Endodermal cell (in vitro differentiated cells): ENCODE results near the gene GRID1. TPM values are rescaled to one million over a fixed set of nuclear protein-coding genes. Genes with fewer than 3 reads are reported as not detected.

Experiments
- DNase-seq: peaks from one replicate; pipeline ENCODE4 v3.0.0-alpha.2; 2017
- H3K27ac ChIP-seq: 2 replicates; pipeline ENCODE4 v1.5.1; 2013; ENCODE audit warnings: mild to moderate bottlenecking, low read depth, low read length, moderate library complexity
- H3K27me3 ChIP-seq: 2 replicates; pipeline ENCODE4 v1.6.1; 2013; ENCODE audit warnings: mild to moderate bottlenecking, low read length, moderate library complexity; ENCODE audit not compliant: insufficient read depth, control insufficient read depth, poor library complexity, severe bottlenecking
- H3K36me3 ChIP-seq: 2 replicates; pipeline ENCODE4 v1.7.0; 2013; ENCODE audit warnings: mild to moderate bottlenecking, low read length, moderate library complexity; ENCODE audit not compliant: control insufficient read depth, insufficient read depth
- H3K4me1 ChIP-seq: one replicate; pipeline ENCODE4 v1.7.0; 2013; ENCODE audit warnings: low read length; ENCODE audit not compliant: control insufficient read depth, insufficient read depth
- H3K4me3 ChIP-seq: 2 replicates; pipeline ENCODE4 v1.5.1; 2013; ENCODE audit warnings: mild to moderate bottlenecking, low read length, moderate library complexity
- H3K9ac ChIP-seq: 2 replicates; pipeline ENCODE4 v1.6.1; 2013; ENCODE audit warnings: mild to moderate bottlenecking, low read length, moderate library complexity; ENCODE audit not compliant: poor library complexity, severe bottlenecking; ENCODE audit errors: extremely low read depth
- H3K9me3 ChIP-seq: 2 replicates; pipeline ENCODE4 v1.6.1; 2013; ENCODE audit warnings: mild to moderate bottlenecking, low read length, moderate library complexity; ENCODE audit not compliant: control insufficient read depth
- H3K27ac Mint-ChIP-seq: 2 replicates; pipeline ENCODE4 v1.8.0; 2020; ENCODE audit warnings: mixed read lengths
- H3K27me3 Mint-ChIP-seq: 2 replicates; pipeline ENCODE4 v1.8.0; 2021; ENCODE audit warnings: mild to moderate bottlenecking, mixed read lengths; ENCODE audit not compliant: insufficient read depth
- H3K36me3 Mint-ChIP-seq: 2 replicates; pipeline ENCODE4 v1.8.0; 2020; ENCODE audit warnings: low read depth, mixed read lengths
- H3K4me1 Mint-ChIP-seq: 2 replicates; pipeline ENCODE4 v1.8.0; 2020; ENCODE audit warnings: mixed read lengths
- H3K4me3 Mint-ChIP-seq: 2 replicates; pipeline ENCODE4 v1.8.0; 2020; ENCODE audit warnings: mild to moderate bottlenecking, moderate library complexity, mixed read lengths
- H3K9me3 Mint-ChIP-seq: 2 replicates; pipeline ENCODE4 v1.8.0; 2020; ENCODE audit warnings: mild to moderate bottlenecking, mixed read lengths
- WGBS, 2 experiments: methylation state at CpG; one replicate each; pipeline versions ENCODE4 v1.1.5 to v1.1.7; 2013; ENCODE audit warnings: missing lambda C conversion rate in 2 of 2, mixed read lengths in 1 of 2; ENCODE audit not compliant: insufficient coverage in 1 of 2, insufficient read length in 1 of 2; 5-methylcytosine and 5-hydroxymethylcytosine counted together
- total RNA-seq, 2 donors: library from RNA; stranded (reverse); fragmentation: NEBNext Ultra II Directional in 1 of 2; extraction: Animal tissue kit (Norgen Biotek cat#: 25700) in 1 of 2; gene quantifications; 2 replicates in 1 of 2; 3 replicates in 1 of 2; pipeline ENCODE4 v1.2.1, GENCODE V29; 2021
- TF ChIP-seq, protein P1 (sequence below): fragments of 200-600 bp; sonication (generic); conservative IDR thresholded peaks from 2 replicates; pipeline ENCODE4 v1.5.0; 2021; ENCODE audit warnings: antibody characterized with exemption, mild to moderate bottlenecking

GRID1 gene
- total RNA-seq, 2 donors from 2014 or later, result 0.13 to 0.53 TPM

DNA sequence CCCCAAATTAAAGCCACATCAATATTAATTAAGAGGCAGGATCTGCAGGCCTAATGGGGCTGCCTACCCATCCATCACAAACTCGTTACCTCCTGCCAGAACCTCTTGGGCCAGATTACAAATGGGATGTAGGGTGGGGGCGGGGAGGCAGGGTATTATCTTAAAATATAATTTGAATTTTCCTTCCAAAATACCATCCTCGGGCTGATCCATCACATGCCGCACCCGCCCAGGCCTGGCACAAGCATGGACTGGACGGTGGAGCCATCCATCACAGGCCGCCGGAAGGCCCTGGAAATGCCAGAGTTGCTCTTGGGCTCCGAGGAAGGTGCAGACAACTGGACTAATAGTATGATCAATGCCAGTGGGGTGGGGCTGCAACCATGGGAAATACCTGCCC, 212.8 kb downstream of the GRID1 start:
- no peaks in the 10 kb centered on the region for H3K27me3 Mint-ChIP-seq
- DNase-seq, result no peak
- Histone ChIP-seq H3K27ac (no peak overlapping the region), H3K9me3 (no peaks in the 10 kb centered on the region), H3K27me3 (no peaks in the 10 kb centered on the region), H3K36me3 (no peaks in the 10 kb centered on the region), H3K9ac (no peak overlapping the region), H3K4me3 (no peak overlapping the region), H3K4me1 (no peaks in the 10 kb centered on the region)
- H3K4me1 Mint-ChIP-seq, result peaks cover 22% of the 10 kb centered on the region
- 91 to 95% methylated on average over 5 to 8 of the region's 9 CpGs for WGBS, 2 experiments
- no peaks in the 10 kb centered on the region for H3K36me3 Mint-ChIP-seq
- no peak overlapping the region for H3K4me3 Mint-ChIP-seq
- no peak overlapping the region for H3K27ac Mint-ChIP-seq
- TF ChIP-seq, protein P1, sequence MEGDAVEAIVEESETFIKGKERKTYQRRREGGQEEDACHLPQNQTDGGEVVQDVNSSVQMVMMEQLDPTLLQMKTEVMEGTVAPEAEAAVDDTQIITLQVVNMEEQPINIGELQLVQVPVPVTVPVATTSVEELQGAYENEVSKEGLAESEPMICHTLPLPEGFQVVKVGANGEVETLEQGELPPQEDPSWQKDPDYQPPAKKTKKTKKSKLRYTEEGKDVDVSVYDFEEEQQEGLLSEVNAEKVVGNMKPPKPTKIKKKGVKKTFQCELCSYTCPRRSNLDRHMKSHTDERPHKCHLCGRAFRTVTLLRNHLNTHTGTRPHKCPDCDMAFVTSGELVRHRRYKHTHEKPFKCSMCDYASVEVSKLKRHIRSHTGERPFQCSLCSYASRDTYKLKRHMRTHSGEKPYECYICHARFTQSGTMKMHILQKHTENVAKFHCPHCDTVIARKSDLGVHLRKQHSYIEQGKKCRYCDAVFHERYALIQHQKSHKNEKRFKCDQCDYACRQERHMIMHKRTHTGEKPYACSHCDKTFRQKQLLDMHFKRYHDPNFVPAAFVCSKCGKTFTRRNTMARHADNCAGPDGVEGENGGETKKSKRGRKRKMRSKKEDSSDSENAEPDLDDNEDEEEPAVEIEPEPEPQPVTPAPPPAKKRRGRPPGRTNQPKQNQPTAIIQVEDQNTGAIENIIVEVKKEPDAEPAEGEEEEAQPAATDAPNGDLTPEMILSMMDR, result no peak
- H3K9me3 Mint-ChIP-seq, result no peaks in the 10 kb centered on the region

DNA sequence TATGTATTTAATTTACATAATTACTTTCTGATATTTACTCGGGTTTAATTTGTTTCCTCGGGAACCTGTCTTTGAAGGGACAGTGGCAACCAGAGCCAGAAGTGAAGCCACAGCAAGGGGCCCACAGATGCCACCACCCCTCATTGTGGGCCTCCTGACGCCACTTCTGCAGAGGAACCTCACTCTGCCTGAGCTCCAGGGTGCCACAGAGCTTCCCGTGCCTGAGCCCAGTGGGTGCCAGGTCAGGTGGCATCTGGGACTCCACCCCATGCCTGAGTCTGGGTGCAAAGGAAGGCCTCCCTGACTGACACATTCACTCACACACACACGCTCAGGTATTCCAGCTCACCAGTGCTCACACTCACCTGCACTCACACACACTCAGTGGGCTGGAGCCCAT, 213.7 kb downstream of the GRID1 start:
- 87 to 89% methylated on average over 5 of the region's 5 CpGs for WGBS, 2 experiments
- no peaks in the 10 kb centered on the region for H3K27me3 ChIP-seq
- H3K9me3 ChIP-seq, result no peaks in the 10 kb centered on the region
- no peak overlapping the region for H3K9ac ChIP-seq
- no peak overlapping the region for H3K4me3 Mint-ChIP-seq
- no peaks in the 10 kb centered on the region for H3K9me3 Mint-ChIP-seq
- H3K27ac ChIP-seq, result no peak overlapping the region
- no peaks in the 10 kb centered on the region for H3K27me3 Mint-ChIP-seq
- H3K36me3 ChIP-seq, result no peaks in the 10 kb centered on the region
- H3K4me1 Mint-ChIP-seq, result peaks cover 24% of the 10 kb centered on the region
- no peaks in the 10 kb centered on the region for H3K36me3 Mint-ChIP-seq
- H3K27ac Mint-ChIP-seq, result no peak overlapping the region
- no peaks in the 10 kb centered on the region for H3K4me1 ChIP-seq
- no peak overlapping the region for H3K4me3 ChIP-seq
- DNase-seq, result no peak
- TF ChIP-seq, protein P1, result no peak

DNA sequence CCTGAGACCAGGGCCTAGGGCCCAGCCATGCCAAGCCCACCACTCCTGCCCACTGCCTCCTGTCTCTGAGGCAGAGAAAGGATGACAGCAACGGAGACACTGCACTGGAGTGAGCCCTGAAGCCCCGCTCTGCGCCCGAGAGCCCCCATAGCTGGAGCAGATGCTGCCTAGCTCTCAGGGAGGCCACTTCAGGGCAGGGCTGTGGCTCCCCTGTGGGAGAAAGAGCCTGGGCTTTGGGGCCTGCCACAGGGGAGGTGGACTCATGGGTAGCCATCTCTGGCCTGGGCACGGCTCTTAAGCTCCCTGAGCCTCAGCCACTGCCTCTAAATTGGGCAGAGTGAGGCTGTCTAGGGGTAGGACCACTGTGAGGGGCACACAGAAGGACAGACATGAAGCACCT, 214.2 kb downstream of the GRID1 start:
- no peak overlapping the region for H3K9ac ChIP-seq
- WGBS, 2 experiments, result 90 to 100% methylated on average over 1 to 5 of the region's 5 CpGs
- H3K4me1 ChIP-seq, result no peaks in the 10 kb centered on the region
- TF ChIP-seq, protein P1, result no peak
- peaks cover 24% of the 10 kb centered on the region for H3K4me1 Mint-ChIP-seq
- no peaks in the 10 kb centered on the region for H3K27me3 ChIP-seq
- H3K9me3 ChIP-seq, result no peaks in the 10 kb centered on the region
- no peak for DNase-seq
- no peaks in the 10 kb centered on the region for H3K27me3 Mint-ChIP-seq
- H3K27ac ChIP-seq, result no peak overlapping the region
- H3K36me3 ChIP-seq, result no peaks in the 10 kb centered on the region
- H3K4me3 Mint-ChIP-seq, result no peak overlapping the region
- H3K27ac Mint-ChIP-seq, result no peak overlapping the region
- no peak overlapping the region for H3K4me3 ChIP-seq
- no peaks in the 10 kb centered on the region for H3K36me3 Mint-ChIP-seq
- H3K9me3 Mint-ChIP-seq, result no peaks in the 10 kb centered on the region
